K562 treated with DMSO at 1 percent for 48 hours (cell line): ENCODE results near the gene YIPF6. TPM values are rescaled to one million over a fixed set of nuclear protein-coding genes. Genes with fewer than 3 reads are reported as not detected.

Source experiments
- total RNA-seq: library from RNA; unstranded; fragments of 300-600 nt; gene quantifications from 2 replicates; pipeline ENCODE4 v1.2.3, GENCODE V29; 2022; ENCODE audit warnings: low replicate concordance; ENCODE audit errors: extremely low read depth

The YIPF6 gene, protein sequence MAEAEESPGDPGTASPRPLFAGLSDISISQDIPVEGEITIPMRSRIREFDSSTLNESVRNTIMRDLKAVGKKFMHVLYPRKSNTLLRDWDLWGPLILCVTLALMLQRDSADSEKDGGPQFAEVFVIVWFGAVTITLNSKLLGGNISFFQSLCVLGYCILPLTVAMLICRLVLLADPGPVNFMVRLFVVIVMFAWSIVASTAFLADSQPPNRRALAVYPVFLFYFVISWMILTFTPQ
- not detected in 2 replicates for total RNA-seq

GRCh38 chrX:68498508-68499379 lies at the start of gene YIPF6:
TSS of gene YIPF6 (plus strand) at chrX:68499051. CDS start at chrX:68499067, 16 bp downstream.

Other genes starting within 250 kb of the YIPF6 start
- gene OPHN1, start 65.6 kb upstream of the YIPF6 start, total RNA-seq = not detected in 2 replicates
- not detected in 2 replicates for gene STARD8, start 148.6 kb downstream of the YIPF6 start, total RNA-seq